Upper lobe of left lung (tissue), 6 donors: ENCODE measurements around the gene IFNLR1. TPM values are rescaled to one million over a fixed set of nuclear protein-coding genes. Genes with fewer than 3 reads are reported as not detected.

ENCODE experiments used
- ATAC-seq, 2 donors: fragments of 200-7000 bp; cut with Tn5 transposase; one replicate each; pipeline ENCODE4 v1.9.1; 2022; ENCODE audit warnings: mild to moderate bottlenecking in 2 of 2, moderate library complexity in 2 of 2; ENCODE audit not compliant: low FRiP score in 2 of 2
- DNase-seq, 2 donors: peaks; one replicate each; pipeline ENCODE4 v3.0.0-alpha.2; 2019 to 2020
- H3K27ac ChIP-seq, 4 donors: fragments of 200-600 bp; sonication (generic); one replicate each; pipeline ENCODE4 v1.5.1; 2016 to 2019
- H3K27me3 ChIP-seq, 4 donors: fragments of 200-600 bp; sonication (generic); one replicate each; pipeline ENCODE4 v1.5.1; 2017 to 2019
- H3K36me3 ChIP-seq, 4 donors: fragments of 200-600 bp; sonication (generic); one replicate each; pipeline ENCODE4 v1.5.1; 2016 to 2019
- H3K4me1 ChIP-seq, 4 donors: fragments of 200-600 bp; sonication (generic); one replicate each; pipeline ENCODE4 v1.5.1; 2018 to 2019
- H3K4me3 ChIP-seq, 4 donors: fragments of 200-600 bp; sonication (generic); one replicate each; pipeline ENCODE4 v1.5.1; 2017 to 2019; ENCODE audit warnings: mild to moderate bottlenecking in 2 of 4, moderate library complexity in 1 of 4
- H3K9me3 ChIP-seq, 4 donors: fragments of 200-600 bp; sonication (generic); one replicate each; pipeline ENCODE4 v1.5.1; 2018 to 2019
- EP300 ChIP-seq, 4 donors: sonication (generic); formaldehyde crosslinking; IDR thresholded peaks; one replicate each; pipeline ENCODE4 v1.5.1; 2017; ENCODE audit warnings: antibody characterized with exemption in 4 of 4, control low read depth in 2 of 4
- POLR2A ChIP-seq, 4 donors: fragments of 450-650 bp; IDR thresholded peaks; one replicate each; pipeline ENCODE4 v1.5.1; 2016 to 2017; ENCODE audit warnings: antibody characterized with exemption in 4 of 4, mild to moderate bottlenecking in 2 of 4
- POLR2AphosphoS5 ChIP-seq, 2 donors: sonication (generic); formaldehyde crosslinking; IDR thresholded peaks; one replicate each; pipeline ENCODE4 v1.5.1; 2017; ENCODE audit warnings: antibody characterized with exemption in 2 of 2
- WGBS, 2 donors: methylation state at CpG; one replicate each; pipeline ENCODE4 v1.1.5; 2017 to 2018; 5-methylcytosine and 5-hydroxymethylcytosine counted together
- total RNA-seq, 6 donors: library from RNA; depleted of rRNA in 4 of 6; stranded (reverse); fragments of >200 nt in 4 of 6; gene quantifications; one replicate each; pipeline versions ENCODE4 v1.1.0 to v1.2.1, GENCODE V29; 2016 to 2021
- TF ChIP-seq, protein P1 (sequence below), 6 experiments: fragments of 450-650 bp in 4 of 6; fragments of 200-600 bp in 2 of 6; sonication (generic) in 2 of 6; IDR thresholded peaks; one replicate each; pipeline ENCODE4 v1.5.1; 2016 to 2019; ENCODE audit warnings: antibody characterized with exemption in 6 of 6
- donor health status: DM: no; HTN: no; CAD: no; lungs with moderate emphysema.
- donor health status: DM: no; HTN: yes; CAD: no; lungs with severe emphysema.

Gene IFNLR1
- total RNA-seq, 6 donors from 2014 or later = 4.1 to 15.5 (median 6.8) TPM

DNA sequence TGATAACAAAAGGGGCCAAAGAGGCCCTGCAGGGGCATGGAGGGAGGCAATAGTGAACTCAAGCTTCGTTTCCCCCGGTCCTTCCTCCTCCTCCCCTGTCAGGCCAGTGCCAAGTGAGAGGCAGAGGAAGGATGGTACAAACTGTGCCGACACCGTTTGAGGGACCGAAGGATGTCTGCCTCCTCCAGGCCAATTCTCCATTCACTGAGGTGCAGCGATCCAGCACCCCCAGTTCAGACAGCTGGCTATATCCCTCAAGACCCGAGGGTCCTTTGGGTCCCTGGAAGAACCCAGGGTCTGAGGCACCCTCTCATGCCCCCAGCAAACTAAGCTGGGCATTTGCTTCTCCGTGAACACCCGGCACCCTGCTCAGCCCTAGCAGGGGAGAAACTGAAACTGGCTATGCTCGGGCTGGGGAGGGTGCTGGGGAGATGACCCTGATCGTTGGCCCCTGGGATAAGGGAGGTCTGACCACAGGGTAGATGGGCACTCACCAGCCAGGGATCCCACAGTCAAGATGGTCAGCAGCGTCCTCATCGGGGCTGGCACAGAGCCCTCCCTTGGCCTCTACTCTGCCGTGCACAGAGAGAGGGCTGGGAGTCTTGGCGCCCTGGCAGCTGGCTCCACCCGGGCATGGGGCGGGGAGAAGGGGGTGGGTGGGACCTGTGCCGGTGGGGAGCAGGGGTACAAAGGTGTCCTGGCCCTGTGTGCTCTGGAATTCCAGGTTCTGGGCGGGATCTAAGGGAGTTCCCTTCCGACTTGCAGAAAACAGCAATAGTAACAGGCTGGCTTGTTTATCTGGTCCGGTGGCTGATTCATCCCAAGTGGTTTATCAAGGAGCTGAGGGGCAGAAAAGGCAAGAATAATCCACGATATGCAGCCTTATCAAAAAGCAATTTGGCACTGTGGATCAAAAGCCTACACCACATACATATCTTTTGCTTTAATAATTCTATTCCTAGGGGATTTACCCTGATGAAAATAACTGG is 44.2 kb downstream of the IFNLR1 start, which contains the start of gene IL22RA1:
Gene IL22RA1, minus strand, starts transcription at position 595 of the 989 bp plus-strand sequence. Its CDS starts 58 bp downstream, at position 537.
- TF ChIP-seq POLR2AphosphoS5 (IDR thresholded peaks at IDR 0.05) = no peak
- TF ChIP-seq POLR2A (IDR thresholded peaks at IDR 0.05) = no peak
- TF ChIP-seq EP300 (IDR thresholded peaks at IDR 0.05) = no peak
- TF ChIP-seq, protein P1, sequence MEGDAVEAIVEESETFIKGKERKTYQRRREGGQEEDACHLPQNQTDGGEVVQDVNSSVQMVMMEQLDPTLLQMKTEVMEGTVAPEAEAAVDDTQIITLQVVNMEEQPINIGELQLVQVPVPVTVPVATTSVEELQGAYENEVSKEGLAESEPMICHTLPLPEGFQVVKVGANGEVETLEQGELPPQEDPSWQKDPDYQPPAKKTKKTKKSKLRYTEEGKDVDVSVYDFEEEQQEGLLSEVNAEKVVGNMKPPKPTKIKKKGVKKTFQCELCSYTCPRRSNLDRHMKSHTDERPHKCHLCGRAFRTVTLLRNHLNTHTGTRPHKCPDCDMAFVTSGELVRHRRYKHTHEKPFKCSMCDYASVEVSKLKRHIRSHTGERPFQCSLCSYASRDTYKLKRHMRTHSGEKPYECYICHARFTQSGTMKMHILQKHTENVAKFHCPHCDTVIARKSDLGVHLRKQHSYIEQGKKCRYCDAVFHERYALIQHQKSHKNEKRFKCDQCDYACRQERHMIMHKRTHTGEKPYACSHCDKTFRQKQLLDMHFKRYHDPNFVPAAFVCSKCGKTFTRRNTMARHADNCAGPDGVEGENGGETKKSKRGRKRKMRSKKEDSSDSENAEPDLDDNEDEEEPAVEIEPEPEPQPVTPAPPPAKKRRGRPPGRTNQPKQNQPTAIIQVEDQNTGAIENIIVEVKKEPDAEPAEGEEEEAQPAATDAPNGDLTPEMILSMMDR (IDR thresholded peaks at IDR 0.05) = no peak
- H3K27ac ChIP-seq = peak within 1 kb of the TSS in 2 of 4 donors; percentile 30 to 38
- H3K4me1 ChIP-seq = peaks cover 0 to 5% (median 2%) of the 10 kb centered on the region in 4 donors
- no peaks in the 10 kb centered on the region for H3K27me3 ChIP-seq
- 32 to 41% methylated on average over 6 to 19 of the region's 22 CpGs for WGBS, 2 donors
- DNase-seq (peak; percentile 27 to 61), ATAC-seq (peak; percentile 39 to 63)
- H3K36me3 ChIP-seq = no peaks in the 10 kb centered on the region
- H3K4me3 ChIP-seq = peak within 1 kb of the TSS in 3 of 4 donors; percentile 42 to 52 (median 50)
- no peaks in the 10 kb centered on the region for H3K9me3 ChIP-seq

DNA sequence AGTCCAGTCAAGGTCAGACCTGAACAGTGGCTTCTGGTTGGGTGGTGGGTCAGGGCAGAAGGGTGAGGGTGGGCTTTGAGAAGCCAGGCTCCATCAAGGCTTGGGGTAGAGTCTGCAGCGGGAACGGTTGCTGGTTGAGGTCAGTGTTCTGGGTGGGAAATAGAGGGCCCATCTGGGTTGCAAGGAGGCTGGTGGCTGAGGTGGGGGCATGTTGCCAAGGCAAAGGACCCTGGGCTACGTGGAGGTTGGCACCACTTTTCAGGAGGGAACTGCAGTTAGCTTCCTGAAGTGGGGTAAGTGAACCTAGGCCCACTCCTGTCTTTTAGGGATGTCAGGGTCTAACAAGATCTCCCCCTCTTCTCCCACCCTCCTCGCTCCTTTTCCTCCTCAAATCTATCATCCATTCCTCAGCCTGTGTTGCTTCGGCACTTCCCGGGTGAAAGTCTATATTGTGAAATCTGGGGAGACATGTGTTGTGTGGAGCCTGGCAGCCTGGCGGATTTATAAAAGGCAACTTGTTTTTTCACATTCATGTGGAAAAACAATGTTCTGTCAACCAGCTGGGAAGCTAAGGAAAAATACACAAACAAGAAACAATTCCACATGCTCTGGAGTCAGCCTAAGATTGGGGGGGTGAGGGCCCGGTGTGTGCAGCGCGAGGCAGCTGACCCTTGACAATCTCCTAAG is 45.6 kb downstream of the IFNLR1 start:
- peaks cover 0 to 5% (median 2%) of the 10 kb centered on the region in 4 donors for H3K4me1 ChIP-seq
- H3K27ac ChIP-seq = no peak overlapping the region
- H3K9me3 ChIP-seq = no peaks in the 10 kb centered on the region
- TF ChIP-seq EP300 (IDR thresholded peaks at IDR 0.05) = no peak
- no peak for TF ChIP-seq POLR2AphosphoS5 (IDR thresholded peaks at IDR 0.05)
- TF ChIP-seq POLR2A (IDR thresholded peaks at IDR 0.05) = no peak
- TF ChIP-seq, protein P1 (IDR thresholded peaks at IDR 0.05) = no peak
- H3K27me3 ChIP-seq = no peaks in the 10 kb centered on the region
- H3K36me3 ChIP-seq = no peaks in the 10 kb centered on the region
- DNase-seq (no peak), ATAC-seq (no peak)
- no peak overlapping the region for H3K4me3 ChIP-seq
- WGBS, 2 donors = 83% methylated on average over 10 of the region's 10 CpGs

DNA sequence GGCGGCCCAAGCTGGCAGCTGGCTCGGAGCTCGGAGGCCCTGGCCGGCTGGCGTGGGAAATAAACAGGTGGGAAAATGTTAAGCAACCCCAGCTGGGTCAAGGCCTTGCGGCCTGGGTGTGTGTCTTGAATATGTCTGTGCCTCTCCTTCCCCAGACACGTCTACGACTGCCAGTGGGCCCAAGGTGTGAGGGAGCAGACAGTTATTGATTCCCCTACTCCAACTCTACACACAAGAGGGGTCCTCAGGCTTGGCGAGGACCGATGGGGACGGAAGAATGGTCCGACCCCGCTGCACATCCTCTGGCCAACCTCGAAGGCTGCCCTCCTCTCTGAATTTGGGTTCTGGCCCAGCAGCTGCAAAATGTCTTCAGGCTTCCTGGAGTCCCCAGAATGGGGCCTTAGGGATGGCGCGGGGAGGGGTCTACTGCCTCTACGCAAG is 46.3 kb downstream of the IFNLR1 start:
- 81% methylated on average over 17 of the region's 17 CpGs for WGBS, 2 donors
- no peak for ATAC-seq

GRCh38 chr1:24139841-24140425 is 47.2 kb downstream of the IFNLR1 start:
- Histone ChIP-seq H3K4me3 (no peak overlapping the region), H3K27me3 (no peaks in the 10 kb centered on the region), H3K36me3 (no peaks in the 10 kb centered on the region), H3K27ac (no peak overlapping the region), H3K4me1 (peaks cover 0 to 5% (median 2%) of the 10 kb centered on the region in 4 donors), H3K9me3 (no peaks in the 10 kb centered on the region)
- ATAC-seq = no peak
- no peak for DNase-seq
- TF ChIP-seq, protein P1 (IDR thresholded peaks at IDR 0.05) = no peak
- TF ChIP-seq POLR2A (IDR thresholded peaks at IDR 0.05) = no peak
- no peak for TF ChIP-seq EP300 (IDR thresholded peaks at IDR 0.05)
- TF ChIP-seq POLR2AphosphoS5 (IDR thresholded peaks at IDR 0.05) = no peak
- WGBS, 2 donors = 86 to 88% methylated on average over 11 of the region's 11 CpGs

More for the DNA sequence above, 46.3 kb downstream of the IFNLR1 start:
- Histone ChIP-seq H3K27me3 (no peaks in the 10 kb centered on the region), H3K9me3 (no peaks in the 10 kb centered on the region), H3K4me1 (peaks cover 0 to 5% (median 2%) of the 10 kb centered on the region in 4 donors), H3K4me3 (no peak overlapping the region), H3K36me3 (no peaks in the 10 kb centered on the region), H3K27ac (no peak overlapping the region)
- TF ChIP-seq EP300 (IDR thresholded peaks at IDR 0.05) (no peak), POLR2AphosphoS5 (IDR thresholded peaks at IDR 0.05) (no peak), POLR2A (IDR thresholded peaks at IDR 0.05) (no peak)
- TF ChIP-seq, protein P1 (IDR thresholded peaks at IDR 0.05) = no peak
- no peak for DNase-seq
